Body of pancreas (tissue), 4 donors: ENCODE results near the gene ANKRD55. TPM values are rescaled to one million over a fixed set of nuclear protein-coding genes. Genes with fewer than 3 reads are reported as not detected.
A peak's percentile ranks its signal among the peaks of the same experiment; 100 is the strongest.

Experiments used
- ATAC-seq: fragments of 150-250 bp; one replicate; pipeline ENCODE4 v1.9.1; 2016
- DNase-seq, 4 donors: peaks; one replicate each; pipeline ENCODE4 v3.0.0-alpha.2; 2019
- H3K27ac ChIP-seq, 4 donors: fragments of 200-600 bp; sonication (generic); 1 replicate in 3 of 4; 2 replicates in 1 of 4; pipeline versions ENCODE4 v1.5.1 to v1.6.1; 2016 to 2019; ENCODE audit warnings: mild to moderate bottlenecking in 1 of 4, mixed read lengths in 1 of 4, moderate library complexity in 1 of 4
- H3K27me3 ChIP-seq, 2 donors: fragments of 200-600 bp; sonication (generic); one replicate each; pipeline ENCODE4 v1.6.0; 2016; ENCODE audit warnings: mild to moderate bottlenecking in 1 of 2
- H3K36me3 ChIP-seq, 2 donors: fragments of 200-600 bp; sonication (generic); replicated peaks in 1 of 2; 2 replicates each; pipeline ENCODE4 v1.5.1; 2016; ENCODE audit warnings: low read depth in 2 of 2; ENCODE audit not compliant: insufficient read depth in 1 of 2
- H3K4me1 ChIP-seq: fragments of 200-600 bp; sonication (generic); one replicate; pipeline ENCODE4 v1.6.0; 2016
- H3K4me3 ChIP-seq, 2 donors: fragments of 200-600 bp; sonication (generic); 1 replicate in 1 of 2; 2 replicates in 1 of 2; pipeline ENCODE4 v1.5.1; 2016 to 2019
- H3K9me3 ChIP-seq, 3 donors: fragments of 200-600 bp; sonication (generic); 1 replicate in 2 of 3; 2 replicates in 1 of 3; pipeline ENCODE4 v1.5.1; 2016
- POLR2A ChIP-seq, 3 donors: fragments of 450-650 bp; IDR thresholded peaks; one replicate each; pipeline ENCODE4 v1.6.1; 2016; ENCODE audit warnings: antibody characterized with exemption in 3 of 3, mild to moderate bottlenecking in 2 of 3
- WGBS, 2 donors: methylation state at CpG; one replicate each; pipeline ENCODE4 v1.1.5; 2017; 5-methylcytosine and 5-hydroxymethylcytosine counted together
- intact Hi-C: fragments of 100-400 bp; cut with DNase I; formaldehyde crosslinking; loops from one replicate; pipeline ENCODE4 v1.15.1; 2023
- total RNA-seq, 2 donors: library from RNA; depleted of rRNA; stranded (reverse); fragments of >200 nt; gene quantifications; one replicate each; pipeline ENCODE4 v1.1.0, GENCODE V29; 2016
- TF ChIP-seq, protein P1 (sequence below), 7 experiments: fragments of 450-650 bp in 4 of 7; fragments of 200-600 bp in 3 of 7; sonication (generic) in 3 of 7; IDR thresholded peaks; one replicate each; pipeline ENCODE4 v1.5.1; 2016 to 2019; ENCODE audit warnings: antibody characterized with exemption in 7 of 7

Gene ANKRD55
- total RNA-seq, 2 donors from 2014 or later: not detected

- Histone ChIP-seq H3K27ac (peak overlapping the region in 1 of 4 donors; percentile 20), H3K4me1 (no peaks in the 10 kb centered on the region), H3K27me3 (no peaks in the 10 kb centered on the region), H3K36me3 (no peaks in the 10 kb centered on the region), H3K4me3 (no peak overlapping the region), H3K9me3 (no peaks in the 10 kb centered on the region)
- ATAC-seq (no peak), DNase-seq (no peak)
- WGBS, 2 donors: 55% methylated on average over 4 of the region's 4 CpGs
- TF ChIP-seq, protein P1, sequence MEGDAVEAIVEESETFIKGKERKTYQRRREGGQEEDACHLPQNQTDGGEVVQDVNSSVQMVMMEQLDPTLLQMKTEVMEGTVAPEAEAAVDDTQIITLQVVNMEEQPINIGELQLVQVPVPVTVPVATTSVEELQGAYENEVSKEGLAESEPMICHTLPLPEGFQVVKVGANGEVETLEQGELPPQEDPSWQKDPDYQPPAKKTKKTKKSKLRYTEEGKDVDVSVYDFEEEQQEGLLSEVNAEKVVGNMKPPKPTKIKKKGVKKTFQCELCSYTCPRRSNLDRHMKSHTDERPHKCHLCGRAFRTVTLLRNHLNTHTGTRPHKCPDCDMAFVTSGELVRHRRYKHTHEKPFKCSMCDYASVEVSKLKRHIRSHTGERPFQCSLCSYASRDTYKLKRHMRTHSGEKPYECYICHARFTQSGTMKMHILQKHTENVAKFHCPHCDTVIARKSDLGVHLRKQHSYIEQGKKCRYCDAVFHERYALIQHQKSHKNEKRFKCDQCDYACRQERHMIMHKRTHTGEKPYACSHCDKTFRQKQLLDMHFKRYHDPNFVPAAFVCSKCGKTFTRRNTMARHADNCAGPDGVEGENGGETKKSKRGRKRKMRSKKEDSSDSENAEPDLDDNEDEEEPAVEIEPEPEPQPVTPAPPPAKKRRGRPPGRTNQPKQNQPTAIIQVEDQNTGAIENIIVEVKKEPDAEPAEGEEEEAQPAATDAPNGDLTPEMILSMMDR (IDR thresholded peaks at IDR 0.05): no peak
- TF ChIP-seq POLR2A (IDR thresholded peaks at IDR 0.05): no peak
- intact Hi-C loops: no loop called here
These were observed 20.8 kb downstream of the ANKRD55 start for GRCh38 chr5:56212130-56212879.

- DNase-seq (peak; percentile 18 to 56 (median 32)), ATAC-seq (peak; percentile 85)
- Histone ChIP-seq H3K36me3 (no peaks in the 10 kb centered on the region), H3K27ac (peak overlapping the region in 2 of 4 donors; percentile 6 to 21), H3K4me3 (no peak overlapping the region), H3K27me3 (no peaks in the 10 kb centered on the region), H3K4me1 (no peaks in the 10 kb centered on the region), H3K9me3 (no peaks in the 10 kb centered on the region)
- intact Hi-C loops: no loop called here
- no peak for TF ChIP-seq POLR2A (IDR thresholded peaks at IDR 0.05)
- TF ChIP-seq, protein P1 (IDR thresholded peaks at IDR 0.05): no peak
- 76 to 78% methylated on average over 2 of the region's 2 CpGs for WGBS, 2 donors
These were observed 21.7 kb downstream of the ANKRD55 start for GRCh38 chr5:56211298-56211865.

- intact Hi-C loops: loop anchor here (10.0 kb wide), 1 partner anchor 274 kb away; no protein-coding TSS in a partner anchor
These were observed 24.4 kb downstream of the ANKRD55 start for GRCh38 chr5:56208681-56209080.

DNA sequence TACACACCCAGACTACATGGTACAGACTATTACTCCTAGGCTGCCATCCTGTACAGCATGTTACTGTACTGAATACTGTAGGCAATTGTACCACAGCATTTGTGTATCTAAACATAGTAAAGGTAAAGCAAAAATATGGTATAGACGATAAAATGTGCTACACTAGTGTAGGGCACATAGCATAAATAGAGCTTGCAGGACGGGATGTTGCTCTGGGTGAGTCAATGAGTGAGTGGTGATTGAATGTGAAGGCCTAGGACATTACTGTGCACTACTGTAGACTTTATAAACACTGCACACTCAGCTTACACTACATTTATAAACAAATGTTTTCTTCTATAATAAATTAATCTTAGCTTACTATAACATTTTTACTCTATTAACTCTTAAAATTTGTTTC is 25.6 kb downstream of the ANKRD55 start:
- ATAC-seq (no peak), DNase-seq (no peak)
- Histone ChIP-seq H3K27ac (no peak overlapping the region), H3K36me3 (no peaks in the 10 kb centered on the region), H3K4me3 (no peak overlapping the region), H3K27me3 (no peaks in the 10 kb centered on the region), H3K9me3 (no peaks in the 10 kb centered on the region), H3K4me1 (no peaks in the 10 kb centered on the region)
- 57 to 60% methylated on average over 2 of the region's 2 CpGs for WGBS, 2 donors
- no peak for TF ChIP-seq POLR2A (IDR thresholded peaks at IDR 0.05)
- TF ChIP-seq, protein P1 (IDR thresholded peaks at IDR 0.05): no peak
- intact Hi-C loops: loop anchor here (10.0 kb wide), 1 partner anchor 273 kb away; no protein-coding TSS in a partner anchor

More at GRCh38 chr5:56208681-56209080, 24.4 kb downstream of the ANKRD55 start:
- DNase-seq (no peak), ATAC-seq (no peak)
- WGBS, 2 donors: 90 to 91% methylated on average over 9 of the region's 9 CpGs
- Histone ChIP-seq H3K36me3 (no peaks in the 10 kb centered on the region), H3K27ac (no peak overlapping the region), H3K27me3 (no peaks in the 10 kb centered on the region), H3K9me3 (no peaks in the 10 kb centered on the region), H3K4me3 (no peak overlapping the region), H3K4me1 (no peaks in the 10 kb centered on the region)
- TF ChIP-seq, protein P1 (IDR thresholded peaks at IDR 0.05): no peak
- TF ChIP-seq POLR2A (IDR thresholded peaks at IDR 0.05): no peak
